Astrocyte (in vitro differentiated cells and primary cell): Measurements from ENCODE around the gene BDP1.
"Not testable (repeated sequence)": the region's sequence is repeated elsewhere in the genome, so short reads cannot be mapped to it uniquely, and the experiment has no call there.

Source experiments
- CTCF ChIP-seq: IDR thresholded peaks from 2 replicates; pipeline ENCODE4 v1.5.1; 2011; ENCODE audit warnings: low read depth, mild to moderate bottlenecking, inconsistent platforms, low read length, moderate library complexity; ENCODE audit not compliant: insufficient read depth
- EZH2 ChIP-seq: IDR thresholded peaks from 2 replicates; pipeline ENCODE4 v1.6.1; 2012; ENCODE audit warnings: mild to moderate bottlenecking, low read length, inconsistent platforms; ENCODE audit not compliant: insufficient read depth

GRCh38 chr5:71446540-71447216 lies 8.8 kb upstream of the BDP1 start:
- not testable (repeated sequence) for TF ChIP-seq CTCF, EZH2
